CD14-positive monocyte (primary cell): Measurements from ENCODE around the gene DCC. TPM values are rescaled to one million over a fixed set of nuclear protein-coding genes. Genes with fewer than 3 reads are reported as not detected.
A peak's percentile ranks its signal among the peaks of the same experiment; 100 is the strongest.

ENCODE experiments used
- DNase-seq, 3 donors: peaks; one replicate each; pipeline ENCODE4 v3.0.0-alpha.2; 2011 to 2022
- H2AFZ ChIP-seq: 2 replicates; pipeline ENCODE4 v1.6.0; 2012; ENCODE audit warnings: mild to moderate bottlenecking, low read depth, low read length, inconsistent platforms; ENCODE audit not compliant: insufficient read depth, poor library complexity, severe bottlenecking
- H3K27ac ChIP-seq, 2 donors: 1 replicate in 1 of 2; 2 replicates in 1 of 2; pipeline ENCODE4 v1.5.1; 2012 to 2013; ENCODE audit warnings: low read length in 2 of 2, control low read depth in 1 of 2, inconsistent platforms in 1 of 2, low read depth in 1 of 2, mild to moderate bottlenecking in 1 of 2
- H3K27me3 ChIP-seq, 2 donors: one replicate each; pipeline versions ENCODE4 v1.6.0 to v1.6.1; 2011 to 2013; ENCODE audit warnings: low read length in 2 of 2; ENCODE audit not compliant: control insufficient read depth in 2 of 2, insufficient read depth in 2 of 2
- H3K36me3 ChIP-seq, 2 donors: replicated peaks in 1 of 2; 1 replicate in 1 of 2; 2 replicates in 1 of 2; pipeline versions ENCODE4 v1.5.1 to v1.6.1; 2012 to 2013; ENCODE audit warnings: low read length in 2 of 2, control low read depth in 1 of 2, inconsistent platforms in 1 of 2, mild to moderate bottlenecking in 1 of 2; ENCODE audit not compliant: insufficient read depth in 2 of 2, control insufficient read depth in 1 of 2
- H3K4me1 ChIP-seq, 2 donors: 1 replicate in 1 of 2; 2 replicates in 1 of 2; pipeline versions ENCODE4 v1.5.1 to v1.6.1; 2012 to 2013; ENCODE audit warnings: low read length in 2 of 2, control low read depth in 1 of 2, inconsistent platforms in 1 of 2, mild to moderate bottlenecking in 1 of 2, moderate library complexity in 1 of 2; ENCODE audit not compliant: insufficient read depth in 2 of 2, control insufficient read depth in 1 of 2
- H3K4me2 ChIP-seq: replicated peaks from 2 replicates; pipeline ENCODE3; 2012; ENCODE audit warnings: low read length, moderate library complexity, mild to moderate bottlenecking; ENCODE audit not compliant: poor library complexity, severe bottlenecking; ENCODE audit errors: extremely low read depth
- H3K4me3 ChIP-seq, 3 experiments: fragments of 200-600 bp in 1 of 3; sonication (generic) in 1 of 3; replicated peaks in 1 of 3; 1 replicate in 2 of 3; 2 replicates in 1 of 3; pipeline ENCODE4 v1.5.1; 2011 to 2013; ENCODE audit warnings: low read length in 3 of 3, mild to moderate bottlenecking in 3 of 3, control low read depth in 2 of 3, low read depth in 2 of 3, inconsistent platforms in 1 of 3, moderate library complexity in 1 of 3
- H3K79me2 ChIP-seq: 2 replicates; pipeline ENCODE4 v1.6.0; 2012; ENCODE audit warnings: mild to moderate bottlenecking, control low read depth, inconsistent platforms, low read length, moderate library complexity; ENCODE audit not compliant: insufficient read depth
- H3K9ac ChIP-seq: 2 replicates; pipeline ENCODE4 v1.6.0; 2017; ENCODE audit warnings: low read length, mild to moderate bottlenecking; ENCODE audit not compliant: insufficient read depth, poor library complexity, severe bottlenecking
- H3K9me3 ChIP-seq, 2 donors: replicated peaks in 1 of 2; 1 replicate in 1 of 2; 2 replicates in 1 of 2; pipeline versions ENCODE4 v1.5.1 to v1.6.1; 2012 to 2013; ENCODE audit warnings: low read length in 2 of 2, control low read depth in 1 of 2; ENCODE audit not compliant: control insufficient read depth in 1 of 2, insufficient read depth in 1 of 2
- H4K20me1 ChIP-seq: 2 replicates; pipeline ENCODE4 v1.6.0; 2012; ENCODE audit warnings: mild to moderate bottlenecking, low read length, control low read depth, moderate library complexity; ENCODE audit not compliant: insufficient read depth
- H3K27ac Mint-ChIP-seq, 7 donors: one replicate each; pipeline ENCODE4 v1.8.0; 2020; ENCODE audit warnings: mild to moderate bottlenecking in 7 of 7, mixed read lengths in 7 of 7, moderate library complexity in 6 of 7, inconsistent platforms in 2 of 7
- H3K27me3 Mint-ChIP-seq, 3 donors: one replicate each; pipeline ENCODE4 v1.8.0; 2021 to 2022; ENCODE audit warnings: low read depth in 3 of 3, mild to moderate bottlenecking in 3 of 3, mixed read lengths in 3 of 3, moderate library complexity in 3 of 3, inconsistent platforms in 1 of 3
- H3K36me3 Mint-ChIP-seq, 2 donors: one replicate each; pipeline ENCODE4 v1.8.0; 2020; ENCODE audit warnings: mixed read lengths in 2 of 2, inconsistent platforms in 1 of 2, mild to moderate bottlenecking in 1 of 2
- H3K4me1 Mint-ChIP-seq: one replicate; pipeline ENCODE4 v1.8.0; 2020; ENCODE audit warnings: mild to moderate bottlenecking, mixed read lengths
- H3K4me3 Mint-ChIP-seq, 2 donors: one replicate each; pipeline ENCODE4 v1.8.0; 2020; ENCODE audit warnings: mild to moderate bottlenecking in 2 of 2, mixed read lengths in 2 of 2, moderate library complexity in 1 of 2
- H3K9me3 Mint-ChIP-seq, 7 donors: one replicate each; pipeline ENCODE4 v1.8.0; 2020 to 2022; ENCODE audit warnings: mixed read lengths in 7 of 7, mild to moderate bottlenecking in 6 of 7, moderate library complexity in 6 of 7, inconsistent platforms in 2 of 7
- WGBS: methylation state at CpG from one replicate; pipeline ENCODE4 v1.1.5; 2013; ENCODE audit warnings: missing lambda C conversion rate; ENCODE audit not compliant: insufficient coverage; 5-methylcytosine and 5-hydroxymethylcytosine counted together
- intact Hi-C, 2 donors: fragments of 100-400 bp; cut with micrococcal nuclease; formaldehyde crosslinking; loops; one replicate each; pipeline versions ENCODE4 v1.15.0 to v1.15.1; 2023
- polyA plus RNA-seq, 3 donors: library from polyadenylated mRNA; depleted of rRNA in 1 of 3; unstranded in 2 of 3; stranded (reverse) in 1 of 3; fragments of 300-500 nt in 2 of 3; fragments of >200 nt in 1 of 3; fragmentation: Illumina TruSeq in 2 of 3; gene quantifications; 1 replicate in 2 of 3; 2 replicates in 1 of 3; pipeline ENCODE4 v1.2.3, GENCODE V29; 2012 to 2021
- TF ChIP-seq, protein P1 (sequence below): fragments of 200-600 bp; IDR thresholded peaks from one replicate; pipeline ENCODE4 v1.8.0; 2022; ENCODE audit warnings: antibody characterized with exemption, mild to moderate bottlenecking

The DCC gene
- polyA plus RNA-seq, 3 donors: not detected

DNA sequence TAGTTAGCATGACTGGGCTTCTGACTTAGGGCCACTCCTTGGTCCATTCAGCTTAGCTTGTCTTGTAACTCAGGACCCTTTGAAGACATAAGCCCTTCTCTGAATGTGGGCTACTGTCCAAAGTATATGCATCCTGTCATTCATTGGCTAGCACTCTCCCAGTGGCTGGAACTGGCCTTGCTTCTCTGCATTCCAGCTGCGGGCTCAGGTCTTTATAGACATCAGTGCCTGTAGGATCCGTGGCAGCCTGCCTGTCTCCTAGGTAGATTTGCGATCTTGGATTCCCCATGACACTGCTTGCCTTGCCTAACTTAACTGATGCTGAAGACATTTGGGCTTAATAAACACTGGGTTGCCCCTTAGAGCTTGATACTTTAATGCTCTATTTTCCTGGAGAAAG, 170.1 kb downstream of the DCC start:
- no peaks in the 10 kb centered on the region for H3K79me2 ChIP-seq
- no peaks in the 10 kb centered on the region for H3K36me3 ChIP-seq
- H3K4me1 Mint-ChIP-seq: no peaks in the 10 kb centered on the region
- H3K27ac ChIP-seq: no peak overlapping the region
- H3K27me3 Mint-ChIP-seq: no peaks in the 10 kb centered on the region
- H4K20me1 ChIP-seq: no peaks in the 10 kb centered on the region
- no peaks in the 10 kb centered on the region for H3K9me3 ChIP-seq
- 79% methylated on average over 3 of the region's 3 CpGs for WGBS
- TF ChIP-seq, protein P1, sequence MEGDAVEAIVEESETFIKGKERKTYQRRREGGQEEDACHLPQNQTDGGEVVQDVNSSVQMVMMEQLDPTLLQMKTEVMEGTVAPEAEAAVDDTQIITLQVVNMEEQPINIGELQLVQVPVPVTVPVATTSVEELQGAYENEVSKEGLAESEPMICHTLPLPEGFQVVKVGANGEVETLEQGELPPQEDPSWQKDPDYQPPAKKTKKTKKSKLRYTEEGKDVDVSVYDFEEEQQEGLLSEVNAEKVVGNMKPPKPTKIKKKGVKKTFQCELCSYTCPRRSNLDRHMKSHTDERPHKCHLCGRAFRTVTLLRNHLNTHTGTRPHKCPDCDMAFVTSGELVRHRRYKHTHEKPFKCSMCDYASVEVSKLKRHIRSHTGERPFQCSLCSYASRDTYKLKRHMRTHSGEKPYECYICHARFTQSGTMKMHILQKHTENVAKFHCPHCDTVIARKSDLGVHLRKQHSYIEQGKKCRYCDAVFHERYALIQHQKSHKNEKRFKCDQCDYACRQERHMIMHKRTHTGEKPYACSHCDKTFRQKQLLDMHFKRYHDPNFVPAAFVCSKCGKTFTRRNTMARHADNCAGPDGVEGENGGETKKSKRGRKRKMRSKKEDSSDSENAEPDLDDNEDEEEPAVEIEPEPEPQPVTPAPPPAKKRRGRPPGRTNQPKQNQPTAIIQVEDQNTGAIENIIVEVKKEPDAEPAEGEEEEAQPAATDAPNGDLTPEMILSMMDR: no peak
- H3K9ac ChIP-seq: no peak overlapping the region
- H3K4me1 ChIP-seq: no peaks in the 10 kb centered on the region
- no peak overlapping the region for H3K4me3 ChIP-seq
- intact Hi-C loops: no loop called here
- no peaks in the 10 kb centered on the region for H3K27me3 ChIP-seq
- no peaks in the 10 kb centered on the region for H3K36me3 Mint-ChIP-seq
- H3K27ac Mint-ChIP-seq: peak overlapping the region in 1 of 7 donors; percentile 72
- H3K4me2 ChIP-seq: no peak overlapping the region
- no peak for DNase-seq
- peaks cover 0 to 12% (median 2%) of the 10 kb centered on the region in 7 donors for H3K9me3 Mint-ChIP-seq
- H3K4me3 Mint-ChIP-seq: no peak overlapping the region
- no peak overlapping the region for H2AFZ ChIP-seq

DNA sequence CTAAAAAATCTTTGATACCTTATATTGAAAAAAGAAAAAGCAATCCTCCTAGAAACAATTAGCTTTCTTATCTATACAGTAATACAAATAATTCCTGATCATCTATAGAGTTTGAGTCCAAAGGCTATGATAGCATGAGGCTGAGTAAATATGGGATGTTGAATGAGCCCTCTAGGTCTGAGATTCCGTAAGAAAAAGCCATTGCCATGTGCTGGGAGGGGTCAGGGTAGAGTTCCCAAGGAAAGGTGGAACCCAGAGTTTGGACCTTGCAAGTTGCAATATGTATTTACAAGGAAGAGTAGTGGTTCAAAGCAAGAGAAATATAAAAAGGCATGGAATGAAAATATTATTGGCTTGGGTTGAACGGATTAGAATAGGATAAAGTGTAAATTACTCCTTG, 178.1 kb downstream of the DCC start:
- Histone ChIP-seq H3K27me3 (no peaks in the 10 kb centered on the region), H2AFZ (no peak overlapping the region), H3K36me3 (no peaks in the 10 kb centered on the region), H3K4me3 (no peak overlapping the region), H3K79me2 (no peaks in the 10 kb centered on the region), H3K4me2 (no peak overlapping the region), H4K20me1 (no peaks in the 10 kb centered on the region), H3K9ac (no peak overlapping the region), H3K4me1 (no peaks in the 10 kb centered on the region), H3K9me3 (no peaks in the 10 kb centered on the region), H3K27ac (no peak overlapping the region)
- Mint-ChIP-seq H3K27ac (no peak overlapping the region), H3K4me3 (no peak overlapping the region), H3K36me3 (no peaks in the 10 kb centered on the region), H3K27me3 (peaks cover 0 to 2% (median 0%) of the 10 kb centered on the region in 3 donors), H3K4me1 (no peaks in the 10 kb centered on the region), H3K9me3 (peaks cover 0 to 5% (median 2%) of the 10 kb centered on the region in 7 donors)
- intact Hi-C loops: no loop called here
- no peak for DNase-seq
- WGBS: 93% methylated on average over 1 of the region's 2 CpGs
- TF ChIP-seq, protein P1: no peak
